Fibroblast of mammary gland (primary cell): ENCODE results near the gene NINJ1.

Source experiments
- DNase-seq: peaks from one replicate; pipeline ENCODE4 v3.0.0-alpha.2; 2010; ENCODE audit warnings: low read depth
- H3K4me3 ChIP-seq: 2 replicates; pipeline ENCODE4 v1.5.1; 2011; ENCODE audit warnings: low read depth, mild to moderate bottlenecking, low read length, moderate library complexity; ENCODE audit not compliant: control insufficient read depth
- TF ChIP-seq, protein P1 (sequence below): conservative IDR thresholded peaks from 2 replicates; pipeline ENCODE4 v1.5.1; 2011; ENCODE audit warnings: low read depth, low read length, inconsistent platforms; ENCODE audit not compliant: control insufficient read depth, insufficient read depth

Gene NINJ1

GRCh38 chr9:93169444-93169843 lies 35.4 kb upstream of the NINJ1 start:
- no peak overlapping the region for H3K4me3 ChIP-seq
- no peak for DNase-seq
- TF ChIP-seq, protein P1, sequence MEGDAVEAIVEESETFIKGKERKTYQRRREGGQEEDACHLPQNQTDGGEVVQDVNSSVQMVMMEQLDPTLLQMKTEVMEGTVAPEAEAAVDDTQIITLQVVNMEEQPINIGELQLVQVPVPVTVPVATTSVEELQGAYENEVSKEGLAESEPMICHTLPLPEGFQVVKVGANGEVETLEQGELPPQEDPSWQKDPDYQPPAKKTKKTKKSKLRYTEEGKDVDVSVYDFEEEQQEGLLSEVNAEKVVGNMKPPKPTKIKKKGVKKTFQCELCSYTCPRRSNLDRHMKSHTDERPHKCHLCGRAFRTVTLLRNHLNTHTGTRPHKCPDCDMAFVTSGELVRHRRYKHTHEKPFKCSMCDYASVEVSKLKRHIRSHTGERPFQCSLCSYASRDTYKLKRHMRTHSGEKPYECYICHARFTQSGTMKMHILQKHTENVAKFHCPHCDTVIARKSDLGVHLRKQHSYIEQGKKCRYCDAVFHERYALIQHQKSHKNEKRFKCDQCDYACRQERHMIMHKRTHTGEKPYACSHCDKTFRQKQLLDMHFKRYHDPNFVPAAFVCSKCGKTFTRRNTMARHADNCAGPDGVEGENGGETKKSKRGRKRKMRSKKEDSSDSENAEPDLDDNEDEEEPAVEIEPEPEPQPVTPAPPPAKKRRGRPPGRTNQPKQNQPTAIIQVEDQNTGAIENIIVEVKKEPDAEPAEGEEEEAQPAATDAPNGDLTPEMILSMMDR: no peak

DNA sequence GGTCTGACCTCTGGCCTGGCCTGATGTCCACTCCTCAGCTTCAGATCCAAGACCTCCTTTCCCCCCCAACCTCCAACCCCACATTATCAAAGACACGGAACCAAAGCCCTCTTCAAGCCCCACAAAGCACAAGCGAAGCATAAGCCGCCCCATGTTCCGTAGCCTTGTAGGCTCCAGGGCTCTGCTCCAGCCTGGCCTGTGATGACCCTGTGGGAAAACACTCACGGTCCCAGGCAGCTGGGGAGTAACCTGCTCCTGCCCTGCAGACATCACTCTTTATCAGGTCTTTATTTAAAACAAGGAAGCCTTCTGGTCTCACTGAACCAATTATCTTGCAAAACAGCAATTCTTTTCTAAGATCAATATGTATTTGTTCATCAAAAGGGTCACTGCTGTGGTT lies 34.5 kb upstream of the NINJ1 start:
- TF ChIP-seq, protein P1: no peak
- H3K4me3 ChIP-seq: no peak overlapping the region
- DNase-seq: no peak

DNA sequence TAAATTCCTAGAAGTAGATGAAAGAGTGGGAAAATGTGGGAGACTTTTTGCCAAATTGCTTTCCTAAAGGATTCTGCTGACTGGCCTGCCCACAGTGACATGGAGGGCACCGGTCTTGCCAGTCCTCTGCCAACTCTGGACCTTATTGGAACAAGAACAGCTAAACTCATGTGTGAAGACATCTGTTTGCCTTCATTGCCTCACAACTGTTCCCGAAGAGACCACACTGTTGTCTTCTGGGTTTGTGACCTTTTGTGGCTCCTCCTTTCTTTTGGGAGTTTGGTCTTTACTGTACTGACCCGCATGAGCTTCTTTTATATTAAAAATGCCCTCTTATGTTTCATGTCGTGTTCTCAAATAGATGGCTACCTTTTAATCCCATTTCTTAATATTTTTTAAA lies 33.8 kb upstream of the NINJ1 start:
- TF ChIP-seq, protein P1: no peak
- no peak for DNase-seq
- no peak overlapping the region for H3K4me3 ChIP-seq

GRCh38 chr9:93167185-93167584 lies 33.1 kb upstream of the NINJ1 start:
- no peak overlapping the region for H3K4me3 ChIP-seq
- DNase-seq: no peak
- TF ChIP-seq, protein P1: no peak

GRCh38 chr9:93166699-93167098 lies 32.6 kb upstream of the NINJ1 start:
- TF ChIP-seq, protein P1: no peak
- H3K4me3 ChIP-seq: no peak overlapping the region
- no peak for DNase-seq

DNA sequence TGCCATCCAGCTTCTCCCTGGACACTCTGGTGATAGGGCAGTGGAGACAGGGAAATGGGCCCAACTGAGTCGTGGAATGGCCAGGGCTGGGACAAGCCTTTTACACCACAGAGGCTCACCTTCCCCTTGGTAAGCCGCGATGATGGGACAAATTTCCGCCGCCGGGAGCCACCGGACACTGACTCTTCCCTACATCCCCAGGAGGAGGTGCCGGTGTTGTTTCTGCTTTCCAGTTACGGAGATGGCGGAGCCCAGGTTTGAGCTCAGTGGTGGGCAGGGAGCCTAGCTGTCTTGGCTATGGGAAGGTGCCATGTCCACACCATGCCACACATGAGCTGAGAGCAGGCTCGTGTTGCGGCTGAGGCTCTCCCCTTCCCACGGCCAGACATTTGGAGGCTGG lies 30.0 kb upstream of the NINJ1 start:
- H3K4me3 ChIP-seq: no peak overlapping the region
- DNase-seq: no peak
- TF ChIP-seq, protein P1: no peak
